Ishikawa (cell line): Measurements from ENCODE around the gene NFE2L1.

Experiments used
- CEBPB ChIP-seq: IDR thresholded peaks from 2 replicates; pipeline ENCODE4 v1.6.1; 2012
- CREB1 ChIP-seq: IDR thresholded peaks from 2 replicates; pipeline ENCODE4 v1.6.1; 2012; ENCODE audit warnings: low read depth
- EGR1 ChIP-seq: IDR thresholded peaks from 2 replicates; pipeline ENCODE4 v1.6.1; 2012
- EP300 ChIP-seq: IDR thresholded peaks from 2 replicates; pipeline ENCODE4 v1.6.1; 2012; ENCODE audit warnings: borderline replicate concordance
- FOXM1 ChIP-seq: IDR thresholded peaks from 2 replicates; pipeline ENCODE4 v1.6.1; 2012; ENCODE audit warnings: low read depth, borderline replicate concordance
- MAX ChIP-seq: IDR thresholded peaks from 2 replicates; pipeline ENCODE4 v1.6.1; 2012
- NFIC ChIP-seq: IDR thresholded peaks from 2 replicates; pipeline ENCODE4 v1.6.1; 2012
- RAD21 ChIP-seq: IDR thresholded peaks from 2 replicates; pipeline ENCODE4 v1.6.1; 2012; ENCODE audit warnings: low read depth
- TAF1 ChIP-seq: IDR thresholded peaks from 2 replicates; pipeline ENCODE4 v1.6.1; 2012; ENCODE audit warnings: low read depth, mild to moderate bottlenecking
- TCF12 ChIP-seq: IDR thresholded peaks from 2 replicates; pipeline ENCODE4 v1.6.1; 2012; ENCODE audit warnings: low read depth
- TEAD4 ChIP-seq: IDR thresholded peaks from 2 replicates; pipeline ENCODE4 v1.6.1; 2012
- YY1 ChIP-seq: IDR thresholded peaks from 2 replicates; pipeline ENCODE4 v1.6.1; 2012; ENCODE audit warnings: low read depth
- ZBTB7A ChIP-seq: IDR thresholded peaks from 2 replicates; pipeline ENCODE4 v1.6.1; 2012; ENCODE audit warnings: low read depth
- TF ChIP-seq, protein P1 (sequence below): IDR thresholded peaks from 2 replicates; pipeline ENCODE4 v1.6.1; 2012
- TF ChIP-seq, protein P2 (sequence below): IDR thresholded peaks from 2 replicates; pipeline ENCODE4 v1.6.1; 2012; ENCODE audit warnings: low read depth, mild to moderate bottlenecking

The NFE2L1 gene

GRCh38 chr17:48025904-48026501 lies 22.2 kb upstream of the NFE2L1 start:
- TF ChIP-seq YY1 (no peak), EGR1 (no peak), FOXM1 (no peak), MAX (no peak), TAF1 (no peak), CEBPB (no peak), NFIC (no peak), CREB1 (no peak), EP300 (no peak), TCF12 (no peak), RAD21 (no peak), ZBTB7A (no peak; the same call in 1 of the 2 replicates), TEAD4 (no peak)
- TF ChIP-seq, protein P1, sequence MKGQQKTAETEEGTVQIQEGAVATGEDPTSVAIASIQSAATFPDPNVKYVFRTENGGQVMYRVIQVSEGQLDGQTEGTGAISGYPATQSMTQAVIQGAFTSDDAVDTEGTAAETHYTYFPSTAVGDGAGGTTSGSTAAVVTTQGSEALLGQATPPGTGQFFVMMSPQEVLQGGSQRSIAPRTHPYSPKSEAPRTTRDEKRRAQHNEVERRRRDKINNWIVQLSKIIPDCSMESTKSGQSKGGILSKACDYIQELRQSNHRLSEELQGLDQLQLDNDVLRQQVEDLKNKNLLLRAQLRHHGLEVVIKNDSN: no peak
- TF ChIP-seq, protein P2, sequence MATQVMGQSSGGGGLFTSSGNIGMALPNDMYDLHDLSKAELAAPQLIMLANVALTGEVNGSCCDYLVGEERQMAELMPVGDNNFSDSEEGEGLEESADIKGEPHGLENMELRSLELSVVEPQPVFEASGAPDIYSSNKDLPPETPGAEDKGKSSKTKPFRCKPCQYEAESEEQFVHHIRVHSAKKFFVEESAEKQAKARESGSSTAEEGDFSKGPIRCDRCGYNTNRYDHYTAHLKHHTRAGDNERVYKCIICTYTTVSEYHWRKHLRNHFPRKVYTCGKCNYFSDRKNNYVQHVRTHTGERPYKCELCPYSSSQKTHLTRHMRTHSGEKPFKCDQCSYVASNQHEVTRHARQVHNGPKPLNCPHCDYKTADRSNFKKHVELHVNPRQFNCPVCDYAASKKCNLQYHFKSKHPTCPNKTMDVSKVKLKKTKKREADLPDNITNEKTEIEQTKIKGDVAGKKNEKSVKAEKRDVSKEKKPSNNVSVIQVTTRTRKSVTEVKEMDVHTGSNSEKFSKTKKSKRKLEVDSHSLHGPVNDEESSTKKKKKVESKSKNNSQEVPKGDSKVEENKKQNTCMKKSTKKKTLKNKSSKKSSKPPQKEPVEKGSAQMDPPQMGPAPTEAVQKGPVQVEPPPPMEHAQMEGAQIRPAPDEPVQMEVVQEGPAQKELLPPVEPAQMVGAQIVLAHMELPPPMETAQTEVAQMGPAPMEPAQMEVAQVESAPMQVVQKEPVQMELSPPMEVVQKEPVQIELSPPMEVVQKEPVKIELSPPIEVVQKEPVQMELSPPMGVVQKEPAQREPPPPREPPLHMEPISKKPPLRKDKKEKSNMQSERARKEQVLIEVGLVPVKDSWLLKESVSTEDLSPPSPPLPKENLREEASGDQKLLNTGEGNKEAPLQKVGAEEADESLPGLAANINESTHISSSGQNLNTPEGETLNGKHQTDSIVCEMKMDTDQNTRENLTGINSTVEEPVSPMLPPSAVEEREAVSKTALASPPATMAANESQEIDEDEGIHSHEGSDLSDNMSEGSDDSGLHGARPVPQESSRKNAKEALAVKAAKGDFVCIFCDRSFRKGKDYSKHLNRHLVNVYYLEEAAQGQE: no peak

GRCh38 chr17:48026502-48027321 lies 21.4 kb upstream of the NFE2L1 start:
- TF ChIP-seq ZBTB7A: peak; percentile 89
- no peak for TF ChIP-seq CEBPB
- peak; percentile 88 for TF ChIP-seq RAD21

- TF ChIP-seq CREB1 (no peak), TEAD4 (no peak), MAX (no peak), NFIC (no peak), TAF1 (no peak), EP300 (no peak), YY1 (no peak), TCF12 (no peak), CEBPB (no peak), FOXM1 (no peak), EGR1 (no peak), RAD21 (no peak), ZBTB7A (no peak)
- TF ChIP-seq, protein P2: no peak
- TF ChIP-seq, protein P1: no peak
These were observed 20.7 kb upstream of the NFE2L1 start for GRCh38 chr17:48027322-48027981.

DNA sequence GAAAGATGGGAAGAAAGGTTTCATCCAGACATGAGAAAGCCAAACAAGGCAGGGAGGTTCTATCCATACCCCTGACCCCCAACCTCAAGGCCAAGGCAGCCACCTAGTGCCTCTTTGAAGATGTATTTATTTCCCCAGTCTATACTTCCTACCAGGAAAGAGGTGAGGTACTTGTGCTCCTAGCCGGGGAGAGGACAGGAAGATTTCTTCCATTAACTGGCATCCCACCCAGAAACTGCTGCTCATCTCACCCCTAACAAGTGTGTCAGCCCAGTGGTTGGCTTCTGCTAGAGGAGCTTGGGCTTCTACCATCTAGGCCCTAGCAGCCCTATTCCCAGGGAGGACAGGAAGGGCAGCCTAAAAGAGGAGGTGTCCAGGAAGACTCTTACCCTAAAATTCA lies 19.4 kb upstream of the NFE2L1 start:
- no peak for TF ChIP-seq CREB1
- TF ChIP-seq, protein P1: no peak
- TF ChIP-seq CEBPB: no peak
- TF ChIP-seq FOXM1: no peak
- TF ChIP-seq YY1: no peak
- no peak for TF ChIP-seq ZBTB7A
- TF ChIP-seq, protein P2: no peak
